ENCODE data around the gene RSPH4A.

DNA sequence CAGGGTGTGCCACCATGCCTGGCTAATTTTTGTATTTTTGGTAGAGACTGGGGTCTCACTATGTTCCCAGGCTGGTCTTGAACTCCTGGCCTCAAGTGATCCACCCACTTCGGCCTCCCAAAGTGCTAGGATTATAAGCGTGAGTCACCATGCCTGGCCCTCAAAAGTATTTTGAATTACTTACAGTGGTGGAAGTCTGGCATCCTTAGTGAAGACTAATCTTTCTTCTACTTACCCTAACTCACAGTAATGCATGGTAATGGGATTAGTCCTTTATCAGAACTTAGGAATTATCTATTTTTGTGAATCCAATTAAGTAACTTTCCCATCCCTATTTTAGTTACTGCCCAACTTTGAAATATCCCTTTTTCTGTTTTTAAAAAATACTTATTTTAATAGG, 41.1 kb upstream of the RSPH4A start:
- no peak for TF ChIP-seq CTCF (IDR thresholded peaks at IDR 0.05; ENCODE audit: control extremely low read depth in 1 of 3, insufficient read depth in 1 of 3, low read depth in 1 of 3, low read length in 3 of 3)
- TF ChIP-seq ATF3 (IDR thresholded peaks at IDR 0.05; ENCODE audit: insufficient read depth, low read depth, low read length) = no peak

All from H1 (cell line).